Astrocyte (in vitro differentiated cells and primary cell): ENCODE results near the gene PRKD1. TPM values are rescaled to one million over a fixed set of nuclear protein-coding genes. Genes with fewer than 3 reads are reported as not detected.

ENCODE experiments used
- DNase-seq: peaks from one replicate; pipeline ENCODE4 v3.0.0-alpha.2; 2010; ENCODE audit warnings: low read depth
- FAIRE-seq: peaks from 2 replicates; lab custom pipeline; 2011; peaks lifted over from hg19 to GRCh38; lab: Jason Lieb, UNC
- H2AFZ ChIP-seq: 2 replicates; pipeline ENCODE4 v1.6.0; 2012; ENCODE audit warnings: low read depth, low read length, inconsistent platforms
- H3K27ac ChIP-seq: 2 replicates; pipeline ENCODE4 v1.5.1; 2011; ENCODE audit warnings: low read depth, low read length, inconsistent platforms
- H3K27me3 ChIP-seq: 2 replicates; pipeline ENCODE4 v1.6.0; 2011; ENCODE audit warnings: low read length, inconsistent platforms; ENCODE audit not compliant: insufficient read depth
- H3K36me3 ChIP-seq: 2 replicates; pipeline ENCODE4 v1.5.1; 2011; ENCODE audit warnings: low read length, inconsistent platforms; ENCODE audit not compliant: insufficient read depth
- H3K4me1 ChIP-seq: 2 replicates; pipeline ENCODE4 v1.5.1; 2011; ENCODE audit warnings: low read length, inconsistent platforms; ENCODE audit not compliant: insufficient read depth
- H3K4me2 ChIP-seq: 2 replicates; pipeline ENCODE4 v1.6.0; 2012; ENCODE audit warnings: low read length, inconsistent platforms
- H3K4me3 ChIP-seq: 2 replicates; pipeline ENCODE4 v1.5.1; 2011; ENCODE audit warnings: low read depth, mild to moderate bottlenecking, low read length, inconsistent platforms; ENCODE audit not compliant: insufficient read depth
- H3K79me2 ChIP-seq: 2 replicates; pipeline ENCODE4 v1.6.0; 2012; ENCODE audit warnings: mild to moderate bottlenecking, low read length, inconsistent platforms; ENCODE audit not compliant: insufficient read depth
- H3K9ac ChIP-seq: 2 replicates; pipeline ENCODE4 v1.6.0; 2012; ENCODE audit warnings: mild to moderate bottlenecking, low read length, inconsistent platforms
- H3K9me3 ChIP-seq: 2 replicates; pipeline ENCODE4 v1.5.1; 2012; ENCODE audit warnings: low read depth, mild to moderate bottlenecking, low read length, inconsistent platforms; ENCODE audit not compliant: insufficient read depth
- H4K20me1 ChIP-seq: 2 replicates; pipeline ENCODE4 v1.6.0; 2012; ENCODE audit warnings: low read length, inconsistent platforms; ENCODE audit not compliant: insufficient read depth
- H3K27ac Mint-ChIP-seq: one replicate; pipeline ENCODE4 v1.8.0; 2021; ENCODE audit warnings: mild to moderate bottlenecking, mixed read lengths; ENCODE audit not compliant: unreplicated experiment
- H3K27me3 Mint-ChIP-seq: one replicate; pipeline ENCODE4 v1.8.0; 2021; ENCODE audit warnings: low read depth, mixed read lengths; ENCODE audit not compliant: unreplicated experiment
- H3K36me3 Mint-ChIP-seq: one replicate; pipeline ENCODE4 v1.8.0; 2021; ENCODE audit warnings: low read depth, mixed read lengths; ENCODE audit not compliant: unreplicated experiment
- H3K4me1 Mint-ChIP-seq: one replicate; pipeline ENCODE4 v1.8.0; 2021; ENCODE audit warnings: low read depth, mixed read lengths; ENCODE audit not compliant: unreplicated experiment
- H3K4me3 Mint-ChIP-seq: one replicate; pipeline ENCODE4 v1.8.0; 2021; ENCODE audit warnings: mild to moderate bottlenecking, moderate library complexity, mixed read lengths; ENCODE audit not compliant: unreplicated experiment
- H3K9me3 Mint-ChIP-seq: one replicate; pipeline ENCODE4 v1.8.0; 2021; ENCODE audit warnings: mild to moderate bottlenecking, mixed read lengths; ENCODE audit not compliant: unreplicated experiment
- EZH2 ChIP-seq: IDR thresholded peaks from 2 replicates; pipeline ENCODE4 v1.6.1; 2012; ENCODE audit warnings: mild to moderate bottlenecking, low read length, inconsistent platforms; ENCODE audit not compliant: insufficient read depth
- total RNA-seq: library from RNA; stranded (reverse); gene quantifications from 2 replicates; pipeline ENCODE4 v1.2.1, GENCODE V29; 2021
- TF ChIP-seq, protein P1 (sequence below): IDR thresholded peaks from 2 replicates; pipeline ENCODE4 v1.5.1; 2011; ENCODE audit warnings: low read depth, mild to moderate bottlenecking, inconsistent platforms, low read length, moderate library complexity; ENCODE audit not compliant: insufficient read depth

The PRKD1 gene
- total RNA-seq, 1 donor from 2014 or later, result 5.9 TPM

GRCh38 chr14:29805415-29806123 is 122.1 kb downstream of the PRKD1 start:
- Histone ChIP-seq H2AFZ (no peak overlapping the region), H3K4me3 (no peak overlapping the region), H3K4me2 (peak overlapping the region; percentile 35), H3K9me3 (no peaks in the 10 kb centered on the region), H3K79me2 (no peaks in the 10 kb centered on the region), H4K20me1 (peaks cover 16% of the 10 kb centered on the region), H3K9ac (no peak overlapping the region), H3K27me3 (no peaks in the 10 kb centered on the region), H3K27ac (no peak overlapping the region), H3K4me1 (no peaks in the 10 kb centered on the region), H3K36me3 (no peaks in the 10 kb centered on the region)
- H3K9me3 Mint-ChIP-seq, result no peaks in the 10 kb centered on the region
- H3K27me3 Mint-ChIP-seq, result no peaks in the 10 kb centered on the region
- H3K4me3 Mint-ChIP-seq, result no peak overlapping the region
- DNase-seq (peak; percentile 98), FAIRE-seq (peak; percentile 50)
- peaks cover 6% of the 10 kb centered on the region for H3K4me1 Mint-ChIP-seq
- H3K27ac Mint-ChIP-seq, result peak overlapping the region; percentile 68
- no peaks in the 10 kb centered on the region for H3K36me3 Mint-ChIP-seq
- TF ChIP-seq, protein P1, sequence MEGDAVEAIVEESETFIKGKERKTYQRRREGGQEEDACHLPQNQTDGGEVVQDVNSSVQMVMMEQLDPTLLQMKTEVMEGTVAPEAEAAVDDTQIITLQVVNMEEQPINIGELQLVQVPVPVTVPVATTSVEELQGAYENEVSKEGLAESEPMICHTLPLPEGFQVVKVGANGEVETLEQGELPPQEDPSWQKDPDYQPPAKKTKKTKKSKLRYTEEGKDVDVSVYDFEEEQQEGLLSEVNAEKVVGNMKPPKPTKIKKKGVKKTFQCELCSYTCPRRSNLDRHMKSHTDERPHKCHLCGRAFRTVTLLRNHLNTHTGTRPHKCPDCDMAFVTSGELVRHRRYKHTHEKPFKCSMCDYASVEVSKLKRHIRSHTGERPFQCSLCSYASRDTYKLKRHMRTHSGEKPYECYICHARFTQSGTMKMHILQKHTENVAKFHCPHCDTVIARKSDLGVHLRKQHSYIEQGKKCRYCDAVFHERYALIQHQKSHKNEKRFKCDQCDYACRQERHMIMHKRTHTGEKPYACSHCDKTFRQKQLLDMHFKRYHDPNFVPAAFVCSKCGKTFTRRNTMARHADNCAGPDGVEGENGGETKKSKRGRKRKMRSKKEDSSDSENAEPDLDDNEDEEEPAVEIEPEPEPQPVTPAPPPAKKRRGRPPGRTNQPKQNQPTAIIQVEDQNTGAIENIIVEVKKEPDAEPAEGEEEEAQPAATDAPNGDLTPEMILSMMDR, result no peak
- no peak for TF ChIP-seq EZH2

- peak overlapping the region; percentile 70 for H3K27ac Mint-ChIP-seq
- no peaks in the 10 kb centered on the region for H3K9me3 Mint-ChIP-seq
Measured at GRCh38 chr14:29804481-29805266, 123.0 kb downstream of the PRKD1 start.

More at GRCh38 chr14:29804481-29805266, 123.0 kb downstream of the PRKD1 start:
- DNase-seq (no peak), FAIRE-seq (no peak)
- Histone ChIP-seq H3K27me3 (no peaks in the 10 kb centered on the region), H3K4me1 (no peaks in the 10 kb centered on the region), H4K20me1 (peaks cover 15% of the 10 kb centered on the region), H3K4me3 (no peak overlapping the region), H3K27ac (no peak overlapping the region), H3K36me3 (no peaks in the 10 kb centered on the region), H3K9me3 (no peaks in the 10 kb centered on the region), H3K4me2 (no peak overlapping the region), H3K79me2 (no peaks in the 10 kb centered on the region), H2AFZ (no peak overlapping the region), H3K9ac (no peak overlapping the region)
- H3K4me3 Mint-ChIP-seq, result no peak overlapping the region
- H3K27me3 Mint-ChIP-seq, result no peaks in the 10 kb centered on the region
- TF ChIP-seq, protein P1, result no peak
- TF ChIP-seq EZH2, result no peak
- no peaks in the 10 kb centered on the region for H3K36me3 Mint-ChIP-seq
- H3K4me1 Mint-ChIP-seq, result peaks cover 6% of the 10 kb centered on the region
